B cell (primary cell): ENCODE measurements around the gene SORT1. TPM values are rescaled to one million over a fixed set of nuclear protein-coding genes. Genes with fewer than 3 reads are reported as not detected.

Experiments used
- ATAC-seq: fragments of 200-7000 bp; cut with Tn5 transposase; one replicate; pipeline ENCODE4 v1.10.0; 2021; ENCODE audit warnings: low read depth, mild to moderate bottlenecking, moderate number of reproducible peaks, moderate library complexity
- CTCF ChIA-PET: fragments of 350-600 bp; sonication (Branson Sonifier 250); formaldehyde crosslinking; loops from one replicate; lab custom pipeline; 2021; ENCODE audit warnings: antibody characterized with exemption, inconsistent platforms; lab: Charles Lee
- POLR2A ChIA-PET: fragments of 350-600 bp; sonication (Branson Sonifier 250); formaldehyde crosslinking; loops from one replicate; lab custom pipeline; 2021; ENCODE audit warnings: antibody characterized with exemption; lab: Charles Lee
- DNase-seq: peaks from one replicate; pipeline ENCODE4 v3.0.0; 2013
- H2AFZ ChIP-seq: 2 replicates; pipeline ENCODE4 v1.6.1; 2012; ENCODE audit warnings: mild to moderate bottlenecking, low read depth, low read length; ENCODE audit not compliant: insufficient read depth, poor library complexity, severe bottlenecking
- H3K27ac ChIP-seq, 2 donors: 1 replicate in 1 of 2; 2 replicates in 1 of 2; pipeline ENCODE4 v1.5.1; 2012 to 2013; ENCODE audit warnings: low read length in 2 of 2, mild to moderate bottlenecking in 2 of 2, moderate library complexity in 1 of 2
- H3K27me3 ChIP-seq, 4 experiments: fragments of 200-600 bp in 1 of 4; sonication (generic) in 1 of 4; replicated peaks in 1 of 4; 1 replicate in 2 of 4; 2 replicates in 2 of 4; pipeline versions ENCODE4 v1.6.1 to v1.7.0; 2013 to 2016; ENCODE audit warnings: low read length in 3 of 4, mild to moderate bottlenecking in 2 of 4, mixed read lengths in 1 of 4, moderate library complexity in 1 of 4; ENCODE audit not compliant: insufficient read depth in 4 of 4, control insufficient read depth in 3 of 4; ENCODE audit errors: control extremely low read depth in 1 of 4
- H3K36me3 ChIP-seq, 2 experiments: replicated peaks in 1 of 2; 1 replicate in 1 of 2; 2 replicates in 1 of 2; pipeline versions ENCODE4 v1.6.1 to v1.7.1; 2013; ENCODE audit warnings: low read length in 1 of 2; ENCODE audit not compliant: insufficient read depth in 2 of 2, control insufficient read depth in 1 of 2; ENCODE audit errors: control extremely low read depth in 1 of 2, extremely low read depth in 1 of 2
- H3K4me1 ChIP-seq, 2 donors: fragments of 200-600 bp in 1 of 2; sonication (generic) in 1 of 2; 1 replicate in 1 of 2; 2 replicates in 1 of 2; pipeline versions ENCODE4 v1.5.1 to v1.6.1; 2013 to 2017; ENCODE audit warnings: low read length in 2 of 2; ENCODE audit not compliant: control insufficient read depth in 2 of 2, insufficient read depth in 2 of 2
- H3K4me2 ChIP-seq: replicated peaks from 2 replicates; pipeline ENCODE3; 2012; ENCODE audit warnings: mild to moderate bottlenecking, low read depth, low read length; ENCODE audit not compliant: poor library complexity, severe bottlenecking
- H3K4me3 ChIP-seq, 5 experiments: fragments of 200-600 bp in 1 of 5; sonication (generic) in 1 of 5; 1 replicate in 3 of 5; 2 replicates in 2 of 5; pipeline versions ENCODE4 v1.5.1 to v1.7.0; 2011 to 2016; ENCODE audit warnings: low read length in 4 of 5, mild to moderate bottlenecking in 4 of 5, low read depth in 2 of 5, control low read depth in 1 of 5, moderate library complexity in 1 of 5; ENCODE audit not compliant: insufficient read depth in 1 of 5; ENCODE audit errors: control extremely low read depth in 1 of 5, extremely low read depth in 1 of 5
- H3K79me2 ChIP-seq: fragments of 200-600 bp; sonication (generic); one replicate; pipeline ENCODE4 v1.6.0; 2016; ENCODE audit warnings: low read length; ENCODE audit not compliant: control insufficient read depth, insufficient read depth
- H3K9ac ChIP-seq: fragments of 200-600 bp; sonication (generic); 2 replicates; pipeline ENCODE4 v1.6.1; 2017; ENCODE audit warnings: mild to moderate bottlenecking, low read length, moderate library complexity
- H3K9me3 ChIP-seq, 3 donors: one replicate each; pipeline versions ENCODE4 v1.6.1 to v1.7.1; 2013; ENCODE audit warnings: low read length in 2 of 3; ENCODE audit not compliant: control insufficient read depth in 2 of 3, insufficient read depth in 1 of 3; ENCODE audit errors: control extremely low read depth in 1 of 3
- H4K20me1 ChIP-seq: 2 replicates; pipeline ENCODE4 v1.6.0; 2012; ENCODE audit warnings: mild to moderate bottlenecking, low read length; ENCODE audit not compliant: insufficient read depth, control insufficient read depth, poor library complexity, severe bottlenecking
- H3K27ac Mint-ChIP-seq: one replicate; pipeline ENCODE4 v1.8.0; 2021; ENCODE audit warnings: mixed read lengths
- H3K27me3 Mint-ChIP-seq: one replicate; pipeline ENCODE4 v1.8.0; 2021; ENCODE audit warnings: mixed read lengths
- H3K4me1 Mint-ChIP-seq: one replicate; pipeline ENCODE4 v1.8.0; 2021; ENCODE audit warnings: mixed read lengths
- H3K4me3 Mint-ChIP-seq: one replicate; pipeline ENCODE4 v1.8.0; 2021; ENCODE audit warnings: mixed read lengths
- H3K9me3 Mint-ChIP-seq: one replicate; pipeline ENCODE4 v1.8.0; 2022; ENCODE audit warnings: mixed read lengths; ENCODE audit not compliant: insufficient read depth
- EZH2 ChIP-seq: IDR thresholded peaks from 2 replicates; pipeline ENCODE4 v1.6.1; 2012; ENCODE audit warnings: borderline replicate concordance, low read depth, mild to moderate bottlenecking, moderate library complexity, low read length; ENCODE audit not compliant: insufficient read depth, poor library complexity, severe bottlenecking
- WGBS: methylation state at CpG from one replicate; pipeline ENCODE4 v1.1.5; 2013; ENCODE audit warnings: missing lambda C conversion rate; ENCODE audit not compliant: insufficient coverage; 5-methylcytosine and 5-hydroxymethylcytosine counted together
- intact Hi-C: fragments of 100-400 bp; cut with micrococcal nuclease; formaldehyde crosslinking; loops from one replicate; pipeline ENCODE4 v1.10.0; 2022
- polyA plus RNA-seq: library from polyadenylated mRNA; depleted of rRNA; stranded (reverse); fragments of >200 nt; gene quantifications from 2 replicates; pipeline ENCODE4 v1.2.3, GENCODE V29; 2012
- total RNA-seq, 2 donors: library from RNA; stranded (reverse); fragments of 120-200 nt in 1 of 2; gene quantifications; 1 replicate in 1 of 2; 2 replicates in 1 of 2; pipeline versions ENCODE4 v1.2.3 to v1.2.4, GENCODE V29; 2013 to 2022
- TF ChIP-seq, protein P1 (sequence below): fragments of 200-600 bp; IDR thresholded peaks from one replicate; pipeline ENCODE4 v1.8.0; 2022; ENCODE audit warnings: antibody characterized with exemption, mild to moderate bottlenecking

Gene SORT1
- total and polyA plus RNA-seq, 2 donors (not counting 1 experiment from before 2014, with no cell fraction given) = 0.13 to 0.25 TPM

DNA sequence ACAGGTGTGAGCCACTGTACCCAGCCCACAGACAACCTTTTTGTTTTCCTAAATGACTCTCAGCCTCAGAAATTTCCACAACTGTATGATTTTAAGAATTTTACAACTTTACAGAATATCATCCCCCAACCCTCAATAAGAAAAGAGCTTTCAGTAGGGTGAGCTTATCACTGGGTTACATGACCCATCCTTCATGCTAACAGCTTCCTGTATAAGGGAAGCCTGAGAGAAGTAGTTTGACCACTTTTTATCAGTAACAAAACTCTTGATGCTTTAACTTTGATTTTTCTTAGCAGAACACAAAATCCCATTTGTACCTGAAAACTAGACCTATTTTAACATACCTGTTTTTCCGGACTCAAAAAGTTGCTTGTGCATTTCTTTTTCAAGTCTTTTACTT lies 81.2 kb downstream of the SORT1 start:
- no peak for ATAC-seq
- H3K4me2 ChIP-seq = no peak overlapping the region
- Mint-ChIP-seq H3K4me3 (no peak overlapping the region), H3K9me3 (no peaks in the 10 kb centered on the region), H3K27ac (no peak overlapping the region), H3K4me1 (no peaks in the 10 kb centered on the region), H3K27me3 (peaks cover 9% of the 10 kb centered on the region)
- no peak overlapping the region for H3K27ac ChIP-seq
- POLR2A ChIA-PET = no interaction called here
- no peaks in the 10 kb centered on the region for H3K79me2 ChIP-seq
- H3K4me1 ChIP-seq = no peaks in the 10 kb centered on the region
- H3K9ac ChIP-seq = no peak overlapping the region
- CTCF ChIA-PET = interaction anchor here (0.6 to 1.2 kb wide), 2 partner anchors 9 to 329 kb away, joined by 3 to 6 read pairs; partner anchors contain the start of gene MYBPHL
- H4K20me1 ChIP-seq = no peaks in the 10 kb centered on the region
- intact Hi-C loops = no loop called here
- H2AFZ ChIP-seq = no peak overlapping the region
- TF ChIP-seq, protein P1, sequence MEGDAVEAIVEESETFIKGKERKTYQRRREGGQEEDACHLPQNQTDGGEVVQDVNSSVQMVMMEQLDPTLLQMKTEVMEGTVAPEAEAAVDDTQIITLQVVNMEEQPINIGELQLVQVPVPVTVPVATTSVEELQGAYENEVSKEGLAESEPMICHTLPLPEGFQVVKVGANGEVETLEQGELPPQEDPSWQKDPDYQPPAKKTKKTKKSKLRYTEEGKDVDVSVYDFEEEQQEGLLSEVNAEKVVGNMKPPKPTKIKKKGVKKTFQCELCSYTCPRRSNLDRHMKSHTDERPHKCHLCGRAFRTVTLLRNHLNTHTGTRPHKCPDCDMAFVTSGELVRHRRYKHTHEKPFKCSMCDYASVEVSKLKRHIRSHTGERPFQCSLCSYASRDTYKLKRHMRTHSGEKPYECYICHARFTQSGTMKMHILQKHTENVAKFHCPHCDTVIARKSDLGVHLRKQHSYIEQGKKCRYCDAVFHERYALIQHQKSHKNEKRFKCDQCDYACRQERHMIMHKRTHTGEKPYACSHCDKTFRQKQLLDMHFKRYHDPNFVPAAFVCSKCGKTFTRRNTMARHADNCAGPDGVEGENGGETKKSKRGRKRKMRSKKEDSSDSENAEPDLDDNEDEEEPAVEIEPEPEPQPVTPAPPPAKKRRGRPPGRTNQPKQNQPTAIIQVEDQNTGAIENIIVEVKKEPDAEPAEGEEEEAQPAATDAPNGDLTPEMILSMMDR = no peak
- TF ChIP-seq EZH2 = no peak
- H3K9me3 ChIP-seq = no peaks in the 10 kb centered on the region
- H3K4me3 ChIP-seq = no peak overlapping the region
- no CpG with 5 or more reads among the region's 1 CpG for WGBS
- H3K27me3 ChIP-seq = no peaks in the 10 kb centered on the region
- no peaks in the 10 kb centered on the region for H3K36me3 ChIP-seq
- DNase-seq = no peak

GRCh38 chr1:109315288-109315687 lies 82.4 kb downstream of the SORT1 start:
- ChIA-PET CTCF (interaction anchor here (0.6 to 0.9 kb wide), 3 partner anchors 37 to 234 kb away, joined by 3 to 6 read pairs (median 4); no protein-coding TSS in a partner anchor), POLR2A (interaction anchor here (0.7 kb wide), 2 partner anchors 83 to 939 kb away, joined by 8 to 10 read pairs; partner anchors contain the start of gene SORT1)
- no peaks in the 10 kb centered on the region for H3K27me3 ChIP-seq
- no peaks in the 10 kb centered on the region for H3K9me3 ChIP-seq
- H2AFZ ChIP-seq = no peak overlapping the region
- H3K27me3 Mint-ChIP-seq = peaks cover 5% of the 10 kb centered on the region
- DNase-seq (no peak), ATAC-seq (no peak)
- TF ChIP-seq, protein P1 = no peak
- no peak overlapping the region for H3K4me2 ChIP-seq
- intact Hi-C loops = no loop called here
- no peak overlapping the region for H3K27ac ChIP-seq
- no peak overlapping the region for H3K4me3 ChIP-seq
- WGBS = no CpG with 5 or more reads among the region's 4 CpGs
- no peaks in the 10 kb centered on the region for H3K4me1 ChIP-seq
- H3K79me2 ChIP-seq = no peaks in the 10 kb centered on the region
- no peaks in the 10 kb centered on the region for H3K9me3 Mint-ChIP-seq
- H3K9ac ChIP-seq = no peak overlapping the region
- no peaks in the 10 kb centered on the region for H3K4me1 Mint-ChIP-seq
- H4K20me1 ChIP-seq = no peaks in the 10 kb centered on the region
- no peak overlapping the region for H3K4me3 Mint-ChIP-seq
- no peaks in the 10 kb centered on the region for H3K36me3 ChIP-seq
- no peak overlapping the region for H3K27ac Mint-ChIP-seq
